GM12891 (cell line): ENCODE measurements around the gene PRKACA.

Experiments used
- DNase-seq: peaks from one replicate; pipeline ENCODE4 v3.0.0; 2011; ENCODE audit warnings: low spot score; ENCODE audit not compliant: insufficient read length
- FAIRE-seq: peaks from 2 replicates; lab custom pipeline; 2011; peaks lifted over from hg19 to GRCh38; lab: Jason Lieb, UNC
- PAX5 ChIP-seq: IDR thresholded peaks from 2 replicates; pipeline ENCODE4 v1.6.1; 2011; ENCODE audit warnings: low read length, moderate library complexity, mild to moderate bottlenecking; ENCODE audit not compliant: insufficient read depth, severe bottlenecking
- POLR2A ChIP-seq: IDR thresholded peaks from 2 replicates; pipeline ENCODE4 v1.6.1; 2011; ENCODE audit warnings: low read depth, low read length, control low read depth
- POLR2AphosphoS5 ChIP-seq: IDR thresholded peaks from 2 replicates; pipeline ENCODE4 v1.6.1; 2011; ENCODE audit warnings: low read depth, low read length, control low read depth
- POU2F2 ChIP-seq: IDR thresholded peaks from 2 replicates; pipeline ENCODE4 v1.6.1; 2011; ENCODE audit warnings: low read depth, mild to moderate bottlenecking, control low read depth, low read length, moderate library complexity
- SPI1 ChIP-seq: IDR thresholded peaks from 2 replicates; pipeline ENCODE4 v1.6.1; 2011; ENCODE audit warnings: low read depth, low read length, control low read depth
- TAF1 ChIP-seq: IDR thresholded peaks from 2 replicates; pipeline ENCODE4 v1.6.1; 2011; ENCODE audit warnings: low read depth, low read length, control low read depth

PRKACA gene

DNA sequence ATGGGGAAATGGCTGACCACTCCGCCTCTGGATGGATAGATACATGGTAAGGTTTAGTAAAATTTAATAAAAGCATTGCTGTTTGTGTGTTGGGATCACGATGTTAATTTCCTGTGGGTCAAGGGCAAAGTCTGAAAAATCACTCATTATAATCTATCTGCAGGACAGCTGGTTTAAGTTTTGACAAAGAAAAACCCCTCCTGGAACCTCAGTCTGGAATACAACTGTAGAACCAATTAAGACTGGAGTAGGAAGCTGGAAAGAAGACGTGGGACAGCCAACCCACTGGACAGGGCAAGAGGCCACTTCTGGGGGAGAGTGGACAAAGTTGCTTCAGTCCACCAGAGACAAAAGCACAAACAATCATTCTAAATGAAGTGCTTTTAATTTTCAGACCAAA is 1.6 kb upstream of the PRKACA start:
- TF ChIP-seq POU2F2 (no peak), TAF1 (no peak), POLR2AphosphoS5 (no peak), PAX5 (no peak), SPI1 (no peak), POLR2A (no peak)
- DNase-seq, result no peak
- FAIRE-seq, result no peak

DNA sequence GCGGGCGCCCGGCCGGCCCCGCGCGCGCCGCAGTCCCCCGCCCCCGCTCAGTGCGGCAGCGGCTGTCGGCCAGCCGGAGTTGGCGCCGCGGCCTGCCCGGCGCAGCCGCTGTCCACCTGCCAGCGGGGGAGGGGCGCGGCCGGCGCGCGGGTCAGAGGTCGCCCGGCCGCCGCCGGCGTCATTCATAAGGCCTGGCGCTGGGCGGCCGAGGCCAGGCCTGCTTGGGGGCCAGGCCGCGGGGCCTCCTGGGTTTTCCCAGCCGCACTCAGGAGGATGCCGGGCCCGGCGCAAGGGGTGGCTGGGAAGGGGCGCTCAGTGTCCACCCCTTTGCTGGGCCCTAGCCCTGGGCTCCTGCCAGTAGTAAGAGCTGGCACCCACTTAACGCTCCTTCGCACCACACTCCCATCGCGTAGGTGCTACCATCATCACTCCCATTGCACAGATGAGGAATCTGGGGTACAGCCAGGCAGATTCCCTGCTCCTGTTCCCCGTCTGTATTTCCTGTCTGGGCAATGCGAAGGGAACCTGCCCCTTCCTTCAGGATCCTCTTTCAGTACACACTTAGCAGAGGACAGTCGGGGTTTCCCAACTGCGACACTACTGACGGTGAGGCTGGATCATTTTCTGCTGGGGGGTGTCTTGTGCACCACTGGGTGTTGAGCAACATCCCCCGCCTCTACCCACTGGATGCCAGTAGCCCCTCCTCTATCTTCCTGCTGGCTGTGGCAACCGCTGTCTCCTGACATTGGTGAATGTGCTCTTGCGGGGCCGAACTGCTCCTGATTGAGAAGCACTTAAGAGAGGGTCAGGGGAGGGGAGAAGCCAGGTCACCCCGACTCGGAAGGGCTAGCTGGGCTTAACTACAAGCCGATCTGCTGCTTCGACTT is 846 bp upstream of the PRKACA start:
- DNase-seq (no peak), FAIRE-seq (peak; percentile 80)
- TF ChIP-seq PAX5 (no peak), SPI1 (no peak), TAF1 (no peak), POLR2AphosphoS5 (no peak), POU2F2 (no peak), POLR2A (no peak)

DNA sequence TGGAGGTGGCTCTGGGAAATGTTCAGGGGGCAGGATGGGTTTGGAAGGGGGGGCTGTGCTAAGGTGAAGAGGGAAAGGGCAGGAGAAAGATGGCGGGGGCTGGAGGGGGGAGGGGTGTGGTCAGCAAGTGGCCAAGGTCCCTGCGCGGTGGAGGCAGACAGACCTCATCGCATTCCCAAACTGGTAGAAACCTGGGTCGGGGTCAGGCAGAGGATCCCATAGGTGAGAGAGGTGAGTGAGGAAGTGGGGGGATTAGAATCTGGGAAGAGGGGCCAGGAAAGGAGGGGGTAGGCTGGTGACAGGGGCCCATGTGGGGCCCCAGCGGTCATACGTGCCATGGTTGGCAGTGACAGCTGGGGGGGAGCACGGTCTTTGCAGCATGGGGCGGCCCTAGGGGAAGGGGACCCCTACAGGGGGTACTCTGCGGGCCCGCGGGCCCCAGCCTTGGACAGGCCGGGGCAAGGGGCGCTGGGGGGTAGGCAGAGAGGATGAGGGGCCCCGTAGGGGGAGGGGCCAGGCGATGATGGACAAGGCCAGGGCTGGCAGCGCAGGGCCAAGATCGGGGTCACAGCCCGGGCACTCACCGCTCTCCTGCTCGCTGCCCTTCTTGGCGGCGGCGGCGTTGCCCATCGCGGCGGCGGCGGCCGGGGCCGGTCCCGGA is 514 bp downstream of the PRKACA start:
- DNase-seq (no peak), FAIRE-seq (no peak)
- TF ChIP-seq POLR2A (no peak), SPI1 (no peak), POU2F2 (no peak), PAX5 (no peak), POLR2AphosphoS5 (no peak), TAF1 (no peak)

DNA sequence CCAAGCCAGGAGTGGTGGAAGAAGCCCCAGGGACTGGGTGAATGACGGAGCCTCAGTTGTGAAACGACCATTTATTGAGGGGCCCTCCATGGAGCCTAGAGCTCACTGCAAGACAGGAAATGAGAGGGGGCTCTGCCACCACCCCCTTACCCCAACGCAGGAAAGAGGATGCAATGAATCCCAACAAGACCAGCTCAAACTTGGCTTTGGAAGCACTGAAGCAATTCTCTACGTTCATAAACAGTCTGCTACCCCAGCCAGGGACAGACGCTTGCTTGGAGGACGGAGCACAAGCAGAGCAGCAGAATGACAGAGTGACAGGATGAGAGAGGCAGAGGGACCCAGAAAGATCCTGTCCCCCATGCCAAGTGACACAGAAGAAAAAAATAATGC is 1.0 kb downstream of the PRKACA start:
- TF ChIP-seq SPI1, result no peak
- TF ChIP-seq TAF1, result no peak
- TF ChIP-seq POLR2AphosphoS5, result no peak
- TF ChIP-seq PAX5, result no peak
- TF ChIP-seq POLR2A, result no peak
- TF ChIP-seq POU2F2, result no peak
- no peak for DNase-seq
- no peak for FAIRE-seq

GRCh38 chr19:14115756-14116155 is 1.8 kb downstream of the PRKACA start:
- no peak for FAIRE-seq
- no peak for DNase-seq
- TF ChIP-seq PAX5 (no peak), POLR2A (no peak), SPI1 (no peak), POLR2AphosphoS5 (no peak), POU2F2 (no peak), TAF1 (no peak)

- no peak for DNase-seq
- TF ChIP-seq PAX5 (no peak), SPI1 (no peak), POLR2A (no peak), POU2F2 (no peak), TAF1 (no peak), POLR2AphosphoS5 (no peak)
- FAIRE-seq, result peak; percentile 35
These were observed 2.7 kb downstream of the PRKACA start for GRCh38 chr19:14114854-14115253.

GRCh38 chr19:14114439-14114838 is 3.1 kb downstream of the PRKACA start:
- TF ChIP-seq SPI1, result no peak
- no peak for TF ChIP-seq POU2F2
- TF ChIP-seq POLR2A, result no peak
- no peak for TF ChIP-seq PAX5
- no peak for TF ChIP-seq TAF1
- no peak for TF ChIP-seq POLR2AphosphoS5
- DNase-seq, result no peak
- FAIRE-seq, result no peak

DNA sequence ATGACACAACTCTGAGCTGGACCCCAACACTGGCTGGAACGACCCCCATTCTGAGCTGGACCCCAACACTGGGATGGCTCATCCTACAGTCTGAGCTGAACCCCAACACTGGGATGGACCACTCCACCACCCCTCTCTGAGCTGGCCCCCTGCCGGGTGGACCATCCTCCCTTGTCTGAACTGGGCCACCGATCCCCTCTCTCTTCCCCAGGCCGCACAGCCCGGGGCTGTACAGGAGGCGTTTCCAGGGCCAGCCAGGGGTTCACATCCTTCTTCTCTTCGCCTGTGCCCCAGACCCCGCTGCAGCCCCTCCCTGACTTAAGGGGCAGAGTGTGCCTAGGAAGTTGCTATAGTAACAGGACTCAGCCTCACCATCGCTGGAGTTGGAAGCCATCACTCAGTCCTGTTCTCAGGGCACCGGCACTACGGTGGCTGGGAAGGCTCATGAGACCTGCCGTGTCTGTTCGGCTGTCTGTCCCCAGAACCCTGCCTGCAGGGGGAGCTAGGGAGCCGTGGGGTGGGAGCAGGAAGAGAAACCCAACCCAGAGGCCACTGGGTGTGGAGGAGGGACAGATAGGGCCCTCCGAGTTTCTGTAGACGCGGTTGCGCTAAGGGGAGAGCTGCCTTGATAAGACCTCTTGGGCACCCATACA is 3.7 kb downstream of the PRKACA start:
- FAIRE-seq (no peak), DNase-seq (no peak)
- no peak for TF ChIP-seq TAF1
- TF ChIP-seq POU2F2, result no peak
- no peak for TF ChIP-seq POLR2AphosphoS5
- TF ChIP-seq POLR2A, result no peak

DNA sequence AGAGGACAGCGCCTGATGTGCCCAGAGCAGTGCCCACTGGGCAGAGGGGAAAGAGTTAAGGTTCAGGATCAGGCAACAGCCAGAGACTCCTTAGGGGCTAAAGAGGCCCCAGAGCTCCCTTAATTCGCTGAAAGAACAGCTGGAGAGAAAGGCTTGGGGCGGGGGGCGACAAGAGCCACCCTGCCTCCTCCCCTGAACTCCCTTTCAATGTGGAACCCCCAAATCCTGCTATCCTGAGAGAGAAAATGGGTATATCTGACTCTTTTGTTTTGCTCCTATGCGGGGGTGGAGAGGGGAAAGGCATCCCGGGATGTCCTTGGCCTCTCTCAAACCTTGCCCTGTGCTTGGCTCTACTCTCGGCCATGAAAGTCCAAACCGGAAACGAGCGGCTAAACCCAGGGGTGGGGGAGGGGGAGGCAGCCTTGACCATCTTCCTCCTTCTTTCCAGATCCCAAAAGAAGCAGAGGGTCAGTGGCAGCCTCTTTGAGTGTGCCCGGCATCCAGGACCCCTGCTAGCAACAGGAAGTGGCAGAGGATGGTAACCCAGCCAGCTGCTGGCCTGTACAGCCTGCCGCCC is 4.7 kb downstream of the PRKACA start:
- no peak for DNase-seq
- no peak for TF ChIP-seq POU2F2
- no peak for TF ChIP-seq TAF1
- no peak for TF ChIP-seq POLR2A
- TF ChIP-seq POLR2AphosphoS5, result no peak
- no peak for TF ChIP-seq SPI1
- TF ChIP-seq PAX5, result no peak
- FAIRE-seq, result no peak
